Measurements from ENCODE around the gene PRR29.

DNA sequence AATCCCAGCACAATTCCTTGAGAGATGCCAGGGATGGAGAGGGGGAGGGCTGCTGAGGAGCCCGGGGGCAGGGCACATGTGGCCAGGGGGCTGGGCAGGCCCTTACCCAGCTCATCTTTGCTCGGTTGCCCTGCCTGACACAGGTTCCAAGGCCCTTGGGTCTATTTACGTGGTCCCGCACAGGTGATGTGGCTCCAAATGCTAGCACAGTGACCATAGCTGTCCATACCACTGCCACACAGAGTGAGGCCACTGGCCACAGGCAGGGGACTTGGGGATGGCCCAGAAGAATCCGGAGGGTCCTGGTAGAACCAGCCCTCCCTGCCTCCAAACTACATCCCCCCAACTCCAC, 10.0 kb upstream of the PRR29 start:
- TF ChIP-seq, protein P1, sequence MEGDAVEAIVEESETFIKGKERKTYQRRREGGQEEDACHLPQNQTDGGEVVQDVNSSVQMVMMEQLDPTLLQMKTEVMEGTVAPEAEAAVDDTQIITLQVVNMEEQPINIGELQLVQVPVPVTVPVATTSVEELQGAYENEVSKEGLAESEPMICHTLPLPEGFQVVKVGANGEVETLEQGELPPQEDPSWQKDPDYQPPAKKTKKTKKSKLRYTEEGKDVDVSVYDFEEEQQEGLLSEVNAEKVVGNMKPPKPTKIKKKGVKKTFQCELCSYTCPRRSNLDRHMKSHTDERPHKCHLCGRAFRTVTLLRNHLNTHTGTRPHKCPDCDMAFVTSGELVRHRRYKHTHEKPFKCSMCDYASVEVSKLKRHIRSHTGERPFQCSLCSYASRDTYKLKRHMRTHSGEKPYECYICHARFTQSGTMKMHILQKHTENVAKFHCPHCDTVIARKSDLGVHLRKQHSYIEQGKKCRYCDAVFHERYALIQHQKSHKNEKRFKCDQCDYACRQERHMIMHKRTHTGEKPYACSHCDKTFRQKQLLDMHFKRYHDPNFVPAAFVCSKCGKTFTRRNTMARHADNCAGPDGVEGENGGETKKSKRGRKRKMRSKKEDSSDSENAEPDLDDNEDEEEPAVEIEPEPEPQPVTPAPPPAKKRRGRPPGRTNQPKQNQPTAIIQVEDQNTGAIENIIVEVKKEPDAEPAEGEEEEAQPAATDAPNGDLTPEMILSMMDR (conservative IDR thresholded peaks at IDR 0.05; ENCODE audit: low read depth, low read length) = no peak
- TF ChIP-seq EZH2 (IDR thresholded peaks at IDR 0.05; ENCODE audit: borderline replicate concordance, low read depth, low read length, poor library complexity, severe bottlenecking) = no peak
